ENCODE measurements around the gene POLR1G. TPM values are rescaled to one million over a fixed set of nuclear protein-coding genes. Genes with fewer than 3 reads are reported as not detected.

The POLR1G gene
- total and polyA plus RNA-seq, 2 donors (not counting 3 experiments of a cell fraction or from before 2014, with no cell fraction given): 6.6 to 19.5 TPM

- FAIRE-seq (peak; percentile 98), DNase-seq (ENCODE audit: low read depth, low spot score) (peak; percentile 93)
- Histone ChIP-seq H3K79me2 (ENCODE audit: control insufficient read depth, insufficient read depth, low read length) (no peaks in the 10 kb centered on the region), H4K20me1 (replicated peaks; ENCODE audit: control insufficient read depth, extremely low read depth, insufficient read depth, low read length) (no peaks in the 10 kb centered on the region), H2AFZ (ENCODE audit: low read depth, low read length) (peak overlapping the region; percentile 12), H3K27ac (ENCODE audit: insufficient read depth, low read depth, low read length) (peak overlapping the region; percentile 89), H3K4me2 (ENCODE audit: insufficient read depth, low read length) (peak overlapping the region; percentile 60), H3K9me3 (replicated peaks; ENCODE audit: control insufficient read depth, insufficient read depth, low read length) (no peaks in the 10 kb centered on the region), H3K9ac (replicated peaks; ENCODE audit: extremely low read depth, insufficient read depth, low read length) (peak overlapping the region; percentile 88), H3K27me3 (ENCODE audit: control insufficient read depth in 2 of 2, insufficient read depth in 2 of 2, low read length in 2 of 2) (no peaks in the 10 kb centered on the region), H3K4me3 (replicated peaks in 1 of 3; ENCODE audit: insufficient read depth in 1 of 3, low read depth in 1 of 3, low read length in 3 of 3) (peak overlapping the region in 2 of 3 experiments; percentile 25 to 39), H3K9me1 (replicated peaks; ENCODE audit: control insufficient read depth, extremely low read depth, insufficient read depth, low read length) (no peaks in the 10 kb centered on the region), H3K36me3 (ENCODE audit: control insufficient read depth in 2 of 2, extremely low read depth in 1 of 2, insufficient read depth in 2 of 2, low read length in 2 of 2) (no peaks in the 10 kb centered on the region), H3K4me1 (ENCODE audit: control insufficient read depth, extremely low read depth, insufficient read depth, low read length) (peaks cover 17% of the 10 kb centered on the region)
- intact Hi-C loops (cut with micrococcal nuclease) (loop anchor here (1.0 kb wide), 3 partner anchors 12 to 35 kb away; partner anchors contain the start of gene FOSB), dilution Hi-C loops (cut with MboI; ENCODE audit: extremely low pct_ligation_motif_present, low sequenced_read_pairs) (no loop called here)
- ChIA-PET POLR2A (no interaction called here), CTCF (interaction anchor here (8.6 kb wide), 1 partner anchor 35 kb away, joined by 891 read pairs; no protein-coding TSS in a partner anchor)
- peak; percentile 67 for TF ChIP-seq JUN (IDR thresholded peaks at IDR 0.05; ENCODE audit: borderline replicate concordance, insufficient read depth, insufficient read length, low read depth)
- TF ChIP-seq POLR2A (IDR thresholded peaks at IDR 0.05; ENCODE audit: low read depth, low read length): peak; percentile 44
- TF ChIP-seq POLR2AphosphoS5 (IDR thresholded peaks at IDR 0.05; ENCODE audit: insufficient read depth, low read depth, low read length): peak; percentile 93
- TF ChIP-seq EZH2 (IDR thresholded peaks at IDR 0.05; ENCODE audit: borderline replicate concordance, low read depth, low read length, severe bottlenecking): no peak
- TF ChIP-seq CTCF (IDR thresholded peaks at IDR 0.05; ENCODE audit: extremely low read depth in 1 of 2, insufficient read depth in 1 of 2, low read depth in 1 of 2, low read length in 2 of 2): no peak
- TF ChIP-seq FOS (IDR thresholded peaks at IDR 0.05; ENCODE audit: borderline replicate concordance, insufficient read depth, low read length): peak; percentile 90
- BruUV-seq (replicated peaks): TSS peak; percentile 69
Observed at GRCh38 chr19:45443462-45444317, 37.2 kb downstream of the POLR1G start.
